Measurements from ENCODE around the gene LRP2.

Gene LRP2

GRCh38 chr2:169095621-169096105, 266.7 kb downstream of the LRP2 start:
- in situ Hi-C loops (cut with MboI; ENCODE audit: low sequenced_read_pairs), result no loop called here

- in situ Hi-C loops (cut with MboI; ENCODE audit: low sequenced_read_pairs), result no loop called here
Observed at GRCh38 chr2:169094676-169095075, 267.7 kb downstream of the LRP2 start.

GRCh38 chr2:169093535-169093934, 268.8 kb downstream of the LRP2 start:
- in situ Hi-C loops (cut with MboI; ENCODE audit: low sequenced_read_pairs), result no loop called here

- in situ Hi-C loops (cut with MboI; ENCODE audit: low sequenced_read_pairs), result no loop called here
Observed at GRCh38 chr2:169091761-169092519, 270.4 kb downstream of the LRP2 start.

- in situ Hi-C loops (cut with MboI; ENCODE audit: low sequenced_read_pairs), result no loop called here
Observed at GRCh38 chr2:169091256-169091655, 271.1 kb downstream of the LRP2 start.

- in situ Hi-C loops (cut with MboI; ENCODE audit: low sequenced_read_pairs), result no loop called here
Observed at GRCh38 chr2:169090133-169090820, 272.1 kb downstream of the LRP2 start.

- in situ Hi-C loops (cut with MboI; ENCODE audit: low sequenced_read_pairs), result no loop called here
Observed at GRCh38 chr2:169089182-169089581, 273.2 kb downstream of the LRP2 start.

GRCh38 chr2:169087757-169088379, 274.5 kb downstream of the LRP2 start:
- in situ Hi-C loops (cut with MboI; ENCODE audit: low sequenced_read_pairs), result no loop called here

- in situ Hi-C loops (cut with MboI; ENCODE audit: low sequenced_read_pairs), result no loop called here
Observed at GRCh38 chr2:169086893-169087467, 275.4 kb downstream of the LRP2 start.

- in situ Hi-C loops (cut with MboI; ENCODE audit: low sequenced_read_pairs), result no loop called here
Observed at GRCh38 chr2:169082995-169083394, 279.3 kb downstream of the LRP2 start.

- in situ Hi-C loops (cut with MboI; ENCODE audit: low sequenced_read_pairs), result no loop called here
Observed at GRCh38 chr2:169081551-169081950, 280.8 kb downstream of the LRP2 start.

- in situ Hi-C loops (cut with MboI; ENCODE audit: low sequenced_read_pairs), result no loop called here
Observed at GRCh38 chr2:169080250-169081069, 281.9 kb downstream of the LRP2 start.

GRCh38 chr2:169077674-169078240, 284.6 kb downstream of the LRP2 start:
- in situ Hi-C loops (cut with MboI; ENCODE audit: low sequenced_read_pairs), result no loop called here

Data from HL-60/S4 treated with phorbol 12-myristate 13-acetate at 8.2 ng/mL for 4 days and 3 days (cell line).